HG03521 (cell line): ENCODE results near the gene ZFAND3.

Experiments used
- ATAC-seq: cut with Tn5 transposase; IDR thresholded peaks from one replicate; pipeline ENCODE4 v1.9.1; 2021; ENCODE audit warnings: mild to moderate bottlenecking, moderate library complexity; ENCODE audit not compliant: unreplicated experiment

Gene ZFAND3

DNA sequence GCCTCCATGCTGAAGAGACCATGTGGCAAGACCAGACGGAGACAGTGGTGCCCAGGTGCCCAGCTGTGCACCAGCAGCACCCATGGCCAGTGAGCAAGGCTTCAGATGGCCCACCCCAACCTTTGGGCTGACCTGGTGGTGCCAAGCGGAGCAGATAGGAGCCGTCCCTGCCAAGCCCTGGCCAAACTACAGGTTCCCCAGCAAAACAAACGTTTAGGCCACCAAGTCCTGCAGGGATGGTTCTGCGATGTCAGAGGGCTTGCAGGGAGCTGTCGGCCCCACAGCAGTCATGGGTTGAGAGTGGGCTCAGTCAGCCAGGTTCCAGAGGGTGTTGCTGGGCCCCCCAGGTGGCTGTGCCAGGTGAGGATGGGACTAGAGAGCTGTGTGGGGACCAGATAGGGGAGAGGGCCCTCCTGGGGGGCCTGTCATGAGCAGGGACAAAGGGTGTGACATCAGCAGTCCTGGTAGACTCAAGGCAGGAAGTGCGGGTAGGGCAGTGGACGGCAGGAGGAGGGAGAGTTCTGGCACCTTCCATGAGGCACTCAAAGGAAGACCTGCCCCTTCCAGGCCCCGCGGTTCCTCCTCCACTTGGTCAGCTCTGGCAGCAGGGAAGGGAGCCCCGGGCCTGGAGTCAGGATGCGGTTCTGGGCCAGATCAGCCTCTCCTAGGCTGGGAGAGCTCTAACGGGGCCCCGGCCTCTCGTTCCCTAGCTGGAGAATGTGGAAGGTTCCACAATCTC is 342.4 kb downstream of the ZFAND3 start:
- no peak for ATAC-seq

DNA sequence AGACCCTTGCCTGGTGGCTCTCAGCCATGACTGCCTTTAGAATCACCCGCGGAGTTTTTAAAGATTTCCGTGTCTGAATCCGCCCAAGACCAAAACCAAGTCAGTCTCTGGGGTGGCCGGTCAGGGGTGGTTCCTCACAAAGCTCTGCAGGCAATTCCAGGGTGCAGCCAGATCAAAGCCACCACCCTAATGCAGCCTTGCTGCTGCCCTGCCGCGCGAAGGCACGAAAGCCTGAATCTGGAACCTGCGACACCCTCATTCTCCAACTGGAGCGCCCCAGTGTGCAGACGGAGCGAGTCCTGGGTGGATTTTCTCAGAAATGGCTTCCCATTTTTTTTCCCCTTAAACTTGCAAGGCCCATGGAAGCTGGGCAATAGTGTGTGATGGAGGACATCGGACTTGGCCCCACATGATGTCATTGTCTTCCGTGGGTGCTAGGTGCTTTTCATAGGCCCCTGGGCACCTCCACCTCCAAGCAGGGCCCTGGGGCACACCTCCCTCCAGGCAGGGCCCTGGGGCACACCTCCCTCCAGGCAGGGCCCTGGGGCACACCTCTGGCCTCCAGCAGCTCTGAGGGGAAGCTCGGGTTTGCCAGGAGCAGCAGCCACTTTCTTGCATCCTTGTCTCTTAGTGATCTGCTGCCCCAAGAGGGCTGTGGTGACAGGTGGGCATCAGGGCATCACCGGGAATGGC is 343.1 kb downstream of the ZFAND3 start:
- ATAC-seq, result no peak

DNA sequence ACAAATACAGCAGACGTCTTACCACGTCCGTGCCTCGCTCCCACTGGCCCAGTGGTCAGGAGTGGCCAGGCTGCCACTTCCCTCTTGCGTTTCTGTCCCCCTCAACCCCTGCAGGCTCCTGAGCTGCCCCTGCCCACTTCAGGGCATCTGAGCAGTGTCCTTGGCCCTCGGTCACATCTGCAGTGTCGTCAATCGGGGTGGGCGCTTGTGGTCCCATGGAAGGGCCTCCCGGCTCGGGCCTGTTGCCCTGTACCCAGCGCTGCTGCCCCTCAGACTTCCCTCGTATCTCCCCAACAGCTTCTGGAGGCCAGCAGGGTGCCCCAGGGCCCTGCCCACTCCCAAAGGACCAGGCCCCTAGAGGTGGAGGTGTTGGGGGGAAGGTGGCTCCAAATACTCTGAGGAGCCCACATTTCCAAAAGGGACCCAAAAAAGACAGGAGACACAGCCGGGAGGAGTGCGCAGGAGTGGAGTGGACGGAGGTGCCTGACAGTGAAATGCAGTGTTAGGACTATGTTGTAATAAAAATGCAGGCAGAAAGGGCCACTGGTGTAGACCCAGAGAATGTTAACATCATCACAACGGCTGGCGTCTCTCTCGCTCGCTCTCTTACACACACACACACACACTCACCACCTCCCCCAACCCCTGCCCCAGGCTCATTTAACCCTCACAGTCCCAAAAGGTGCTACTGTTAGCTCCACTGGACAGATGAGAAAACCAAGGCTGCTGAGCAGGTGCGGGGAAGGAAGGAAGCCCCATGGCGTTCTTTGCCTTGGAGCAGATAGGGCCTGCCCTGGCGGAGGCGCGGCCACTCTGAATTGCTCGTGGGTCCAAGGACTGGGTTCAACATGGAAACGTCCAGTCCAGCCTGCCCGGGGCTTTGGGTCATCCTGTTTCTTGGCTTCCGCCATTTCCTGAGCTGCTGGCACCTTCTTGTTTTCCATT is 343.9 kb downstream of the ZFAND3 start:
- no peak for ATAC-seq

DNA sequence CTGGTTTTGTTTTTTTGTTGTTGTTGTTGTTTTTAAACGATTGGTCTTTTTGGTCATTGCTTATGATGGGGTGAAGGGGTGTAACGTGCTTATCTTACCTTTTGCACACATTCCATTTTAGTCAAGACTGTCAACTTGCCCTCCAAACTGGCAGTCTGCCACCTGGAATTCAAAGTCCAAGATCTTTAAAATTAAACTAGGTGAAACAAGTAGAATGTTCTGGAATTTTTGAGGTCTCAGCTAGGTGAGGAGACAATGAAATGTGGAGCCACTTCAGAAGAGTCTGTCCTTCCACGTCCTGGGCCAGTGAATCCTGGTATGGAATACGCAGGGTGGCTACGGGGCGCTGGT is 344.6 kb downstream of the ZFAND3 start:
- no peak for ATAC-seq

DNA sequence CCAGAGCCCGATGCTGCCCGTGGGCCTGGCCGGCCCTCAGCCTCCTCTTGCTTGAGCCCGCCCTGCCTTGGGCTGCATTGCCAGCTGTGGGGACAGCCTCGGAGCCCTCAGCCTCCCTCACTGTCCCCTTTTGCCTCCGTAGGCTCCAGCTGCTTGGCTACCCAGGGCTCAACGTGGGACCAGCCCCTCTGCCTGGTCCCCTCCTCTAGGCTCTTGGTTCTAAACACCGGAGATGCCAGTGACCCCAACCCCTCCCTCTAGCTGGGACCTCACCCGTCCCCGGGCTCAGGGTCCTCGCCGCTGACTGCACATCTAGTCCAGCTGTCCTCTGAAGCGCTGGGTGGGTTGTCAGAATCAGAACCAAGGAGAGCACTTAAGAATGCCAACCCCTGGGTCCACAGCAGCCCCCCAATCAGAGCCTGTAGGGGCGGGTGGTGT is 345.2 kb downstream of the ZFAND3 start:
- no peak for ATAC-seq

DNA sequence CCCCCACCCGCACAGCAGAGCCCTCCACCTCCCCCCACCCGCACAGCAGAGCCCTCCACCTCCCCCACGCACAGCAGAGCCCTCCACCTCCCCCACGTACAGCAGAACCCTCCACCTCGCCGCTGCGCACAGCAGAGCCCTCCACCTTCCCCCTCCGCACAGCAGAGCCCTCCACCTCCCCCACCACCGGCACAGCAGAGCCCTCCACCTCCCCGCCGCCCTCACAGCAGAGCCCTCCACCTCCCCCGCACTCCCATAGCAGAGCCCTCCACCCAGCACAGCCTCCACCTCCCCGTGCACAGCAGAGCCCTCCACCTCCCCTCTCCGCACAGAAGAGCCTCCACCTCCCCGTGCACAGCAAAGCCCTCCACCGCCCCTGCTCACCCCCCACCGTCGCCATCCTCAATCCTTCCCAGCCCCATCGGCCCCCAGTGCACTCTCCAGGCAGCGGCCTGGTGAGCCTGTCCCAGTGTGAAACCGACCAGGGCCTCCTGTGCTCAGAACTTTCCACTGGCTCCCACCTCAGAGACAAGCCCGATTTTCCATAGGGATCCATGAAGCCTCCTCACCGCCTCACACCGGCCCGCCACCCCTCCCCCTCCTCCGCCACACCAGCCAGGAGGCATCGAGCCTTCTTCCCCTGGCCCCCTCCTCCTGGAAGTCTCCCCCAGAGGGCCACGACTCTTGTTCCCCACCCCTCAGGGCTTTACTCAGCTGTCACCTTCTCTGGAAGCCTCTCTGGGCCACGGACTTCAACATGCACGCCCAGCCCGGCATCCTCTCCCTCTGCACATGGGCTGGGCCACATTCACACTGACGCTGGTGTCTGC is 347.1 kb downstream of the ZFAND3 start:
- ATAC-seq, result no peak

DNA sequence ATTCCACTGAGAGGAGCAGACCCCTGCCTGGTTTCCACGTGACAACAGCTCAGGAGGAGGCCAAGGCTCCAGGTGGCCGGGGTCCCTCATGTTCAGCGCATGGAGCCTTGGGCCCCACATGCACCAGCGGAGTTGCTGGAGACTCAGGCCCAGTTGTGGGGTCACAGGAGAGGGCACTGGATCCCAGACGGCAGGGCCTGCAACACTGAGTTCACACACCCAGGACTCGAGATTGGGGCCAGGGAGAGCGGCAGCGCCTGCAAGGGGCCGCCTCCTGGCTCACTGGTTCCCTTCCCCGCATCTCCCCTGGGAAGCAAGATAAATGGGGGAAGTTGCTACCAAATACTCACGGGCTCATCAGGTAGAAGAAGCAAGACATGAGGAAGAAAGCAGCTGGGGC is 348.1 kb downstream of the ZFAND3 start:
- ATAC-seq, result no peak

DNA sequence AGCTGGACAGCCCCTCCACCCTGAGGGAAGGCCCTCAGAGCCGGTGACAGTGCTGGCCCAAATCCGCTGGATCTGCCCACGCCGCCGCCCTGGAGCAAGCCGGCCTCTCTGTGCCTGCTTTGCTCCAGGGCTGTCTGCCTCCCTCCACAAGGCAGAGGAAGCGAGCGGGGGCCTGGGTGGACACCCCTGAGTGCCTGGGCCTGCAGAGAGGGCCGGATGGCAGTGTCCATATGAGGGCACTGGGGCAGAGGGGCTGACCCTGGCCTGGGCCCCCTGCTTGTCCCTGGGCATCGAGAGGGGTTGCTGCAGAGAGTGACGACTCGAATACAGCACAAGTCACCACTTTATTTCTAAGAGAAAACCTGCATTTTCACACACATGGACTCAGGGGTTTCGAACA is 348.6 kb downstream of the ZFAND3 start:
- no peak for ATAC-seq

DNA sequence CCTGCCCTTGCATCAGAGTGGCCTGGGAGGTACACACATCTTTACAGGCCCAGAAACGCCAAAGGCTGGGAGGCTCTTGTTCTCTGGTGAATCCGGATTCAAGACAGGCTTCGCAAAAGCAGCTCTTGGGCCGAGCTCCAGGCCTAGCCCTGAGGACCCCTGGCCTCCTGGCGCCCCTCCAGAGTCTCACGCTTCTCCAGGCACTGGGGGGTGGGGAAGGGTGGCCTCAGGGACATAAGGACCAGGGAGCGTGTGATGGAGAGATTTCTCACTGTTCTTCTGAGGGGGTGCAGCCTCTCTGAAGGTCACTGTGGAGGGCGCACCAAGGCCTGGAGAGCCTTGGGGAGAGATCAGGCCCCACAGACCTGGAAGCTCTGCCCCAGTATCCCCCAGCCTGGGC is 349.2 kb downstream of the ZFAND3 start:
- no peak for ATAC-seq

DNA sequence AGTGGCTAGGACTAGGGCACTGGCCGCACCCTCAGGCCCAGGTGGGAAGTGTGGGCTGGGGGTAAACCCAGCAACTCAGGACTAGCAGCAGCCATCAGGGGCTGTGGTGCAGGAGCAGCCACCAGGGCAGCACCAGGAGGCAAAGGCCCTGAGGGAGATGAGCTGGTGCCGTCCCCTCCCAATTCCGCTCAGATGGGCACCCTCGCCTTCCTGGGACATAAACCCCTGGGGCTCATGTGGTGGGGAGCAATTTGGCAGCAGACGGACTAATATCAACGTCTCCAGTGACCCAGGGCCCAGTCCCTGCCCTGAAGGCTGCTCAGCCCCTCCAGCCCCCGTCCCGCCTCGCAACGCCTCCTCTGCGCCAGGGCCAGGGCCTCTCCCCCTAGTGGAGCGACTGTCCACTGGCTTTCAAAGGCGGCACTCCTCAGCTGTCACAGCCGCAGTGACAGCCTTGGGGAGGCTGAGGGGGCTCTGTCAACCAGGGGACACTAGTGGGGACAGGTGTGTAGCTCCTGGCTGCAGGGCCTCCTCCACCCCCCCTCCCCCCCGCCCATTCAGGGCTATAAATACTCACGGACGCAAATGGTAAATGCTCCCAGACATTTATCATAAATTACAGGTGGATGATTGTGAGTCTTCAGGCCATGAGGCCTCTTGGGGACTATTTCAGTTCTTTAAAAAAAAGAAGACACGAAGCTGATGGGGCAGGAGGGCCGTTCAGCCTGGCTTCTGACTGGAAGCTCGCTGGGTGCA is 349.9 kb downstream of the ZFAND3 start:
- ATAC-seq, result no peak

DNA sequence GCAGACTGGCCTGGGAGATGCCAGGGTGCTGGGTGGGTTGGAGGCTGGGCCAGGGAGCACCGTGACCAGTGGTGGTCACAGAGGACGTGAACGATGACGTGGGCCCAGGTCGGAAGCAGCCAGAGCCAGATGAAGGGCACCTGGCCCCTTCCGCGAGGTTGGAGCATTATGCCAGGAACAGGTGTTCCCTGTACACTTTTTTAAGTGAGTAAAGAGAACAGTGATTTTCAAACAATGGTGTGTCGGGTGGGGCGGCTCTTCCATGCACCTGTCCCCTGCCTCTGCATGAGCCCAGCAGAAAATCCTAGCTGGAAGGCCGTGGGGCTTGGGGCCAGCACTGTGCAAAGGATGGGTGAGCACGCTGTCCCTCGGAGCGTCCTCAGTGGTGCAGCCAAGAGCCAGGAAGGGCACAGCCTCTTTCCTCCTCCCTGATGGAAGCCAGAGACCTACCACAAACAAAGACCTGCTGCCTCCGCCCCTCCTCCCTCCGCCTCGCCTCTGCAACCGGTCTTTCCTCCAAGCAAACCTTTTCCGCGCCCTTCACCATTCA is 350.5 kb downstream of the ZFAND3 start:
- no peak for ATAC-seq

DNA sequence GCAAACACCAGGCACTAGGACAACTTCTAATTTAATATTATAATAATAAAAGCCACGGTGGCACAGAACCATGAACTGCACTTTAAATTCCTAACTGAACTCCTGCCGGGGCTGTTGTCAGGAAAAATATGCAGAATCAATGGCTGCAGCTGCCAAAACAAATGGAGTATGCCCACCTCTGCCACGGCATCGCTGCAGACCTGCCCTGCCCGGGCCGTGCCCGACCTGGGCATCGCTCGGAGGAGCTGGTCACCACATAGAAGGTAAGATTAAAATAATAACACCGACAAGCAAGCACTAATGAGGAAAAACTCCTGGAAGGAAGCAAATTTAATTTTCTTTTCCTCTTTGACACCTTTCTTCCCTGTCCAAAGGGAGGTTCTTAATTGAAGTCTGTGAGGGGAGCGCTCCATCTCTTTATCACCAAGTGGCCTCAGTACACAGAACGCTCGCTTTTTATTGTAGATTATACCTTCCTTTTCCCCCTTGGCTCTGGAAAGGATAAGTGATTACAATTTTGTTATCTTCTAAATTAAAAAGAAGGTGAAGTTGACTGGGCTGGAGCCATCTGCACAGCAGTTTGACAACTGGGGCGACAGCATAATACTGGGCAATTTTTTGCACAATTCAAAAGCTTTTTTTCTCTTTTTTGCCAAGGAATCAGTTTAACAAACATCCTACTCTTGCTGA is 351.3 kb downstream of the ZFAND3 start:
- ATAC-seq, result no peak

DNA sequence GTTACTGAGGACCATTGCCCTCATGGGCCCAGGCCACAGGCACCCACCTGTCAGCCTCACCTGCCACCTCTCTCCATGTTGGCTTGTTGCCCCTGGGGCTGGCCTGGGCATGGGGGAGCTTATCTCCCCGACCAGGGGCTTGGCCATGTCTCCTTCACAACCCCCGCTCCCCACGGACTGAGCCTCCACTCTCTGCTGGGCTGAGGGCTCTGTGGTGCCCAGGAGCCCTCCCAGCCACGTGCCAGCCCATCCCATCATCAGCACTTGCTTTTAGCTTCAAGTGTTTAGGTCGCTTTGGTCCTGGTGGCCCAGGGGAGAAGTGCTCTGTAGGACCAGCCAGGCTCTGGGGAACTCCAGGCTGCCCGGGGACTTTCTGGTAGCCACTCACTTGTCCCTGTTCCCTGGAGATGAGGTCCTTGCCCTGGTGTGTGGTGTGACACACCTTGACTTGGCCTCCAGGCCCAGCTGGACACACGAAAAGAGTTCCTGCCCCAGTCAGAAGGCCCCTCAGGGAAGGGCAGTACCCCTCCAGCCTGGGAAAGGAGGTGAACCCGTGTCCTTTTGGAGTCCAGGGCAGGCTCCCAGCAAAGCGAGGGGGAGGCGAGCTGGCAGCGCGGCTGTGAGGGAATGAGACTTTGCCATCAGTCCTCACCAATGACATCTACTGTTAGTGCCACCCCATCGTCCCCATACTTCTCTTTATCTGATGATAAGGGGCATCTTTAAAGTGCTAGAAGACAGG is 352.6 kb downstream of the ZFAND3 start:
- no peak for ATAC-seq

DNA sequence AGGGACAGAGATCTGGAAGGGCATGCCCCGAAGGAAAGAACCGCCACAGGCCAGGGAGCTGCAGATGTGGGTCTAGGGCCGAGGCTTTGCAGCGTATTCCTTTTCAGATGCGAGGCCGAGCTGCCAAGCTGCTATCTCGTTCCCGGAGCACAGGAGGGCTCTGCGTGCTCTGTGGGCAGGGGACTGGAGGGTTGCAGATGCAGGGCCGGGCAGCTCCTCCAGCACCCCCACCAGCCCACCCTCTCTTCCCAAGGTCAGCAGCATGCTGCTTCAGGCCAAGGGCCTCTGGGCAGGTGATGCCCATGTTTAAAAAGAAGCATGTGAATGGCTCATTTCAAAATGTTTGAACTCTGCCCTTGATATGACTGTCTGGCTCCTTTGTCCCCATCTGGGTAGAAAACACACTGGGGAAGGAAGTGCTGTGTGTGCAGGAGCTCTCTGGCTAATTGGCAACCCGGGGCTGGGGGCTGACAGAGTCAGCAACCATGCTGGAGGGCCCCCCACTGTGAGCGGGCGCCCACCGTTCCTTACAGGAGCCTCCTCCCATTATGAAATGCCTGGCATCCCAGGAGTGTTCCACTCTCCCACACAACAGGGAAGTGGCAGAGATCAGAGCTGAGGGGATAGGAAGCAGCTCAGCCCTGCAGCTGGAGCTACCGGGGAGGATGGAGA is 353.3 kb downstream of the ZFAND3 start:
- no peak for ATAC-seq

DNA sequence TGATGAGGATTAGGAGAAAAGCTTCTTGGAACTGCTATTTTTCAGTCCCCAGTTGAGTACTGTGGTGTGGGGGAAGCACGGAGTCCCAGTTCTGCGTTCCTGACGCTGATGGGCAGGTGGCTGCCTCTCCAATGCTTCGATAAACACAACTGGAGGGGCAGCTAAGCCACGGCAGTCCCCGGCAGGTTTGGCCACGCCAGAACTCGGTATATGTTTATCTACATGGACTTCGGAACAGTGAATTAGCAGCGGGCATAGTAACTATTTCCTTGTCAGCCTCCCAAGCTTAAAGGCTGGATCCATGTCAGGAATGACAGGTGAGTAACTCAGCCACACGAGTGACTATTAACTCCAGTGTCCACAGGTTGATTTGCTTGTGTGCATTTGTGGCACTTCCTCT is 354.4 kb downstream of the ZFAND3 start:
- no peak for ATAC-seq

DNA sequence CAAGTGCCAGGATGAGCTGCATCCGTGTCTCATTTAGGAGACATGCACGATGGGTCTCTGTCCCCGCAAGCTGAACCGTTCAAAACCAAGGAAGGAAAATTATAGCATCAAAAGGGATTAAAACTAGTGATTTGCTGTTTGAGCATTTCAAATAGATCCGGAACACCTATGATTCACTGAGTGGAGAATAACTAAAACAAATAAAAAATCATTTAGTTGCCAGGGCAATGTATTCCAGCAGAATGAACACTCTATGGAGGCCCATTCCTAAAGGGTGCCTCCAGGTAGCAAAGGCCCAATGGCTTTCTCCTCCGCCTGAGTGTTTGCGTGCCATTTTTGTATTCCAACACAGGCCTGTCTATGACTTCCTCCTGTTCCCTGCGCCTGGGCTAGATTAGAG is 354.8 kb downstream of the ZFAND3 start:
- no peak for ATAC-seq

DNA sequence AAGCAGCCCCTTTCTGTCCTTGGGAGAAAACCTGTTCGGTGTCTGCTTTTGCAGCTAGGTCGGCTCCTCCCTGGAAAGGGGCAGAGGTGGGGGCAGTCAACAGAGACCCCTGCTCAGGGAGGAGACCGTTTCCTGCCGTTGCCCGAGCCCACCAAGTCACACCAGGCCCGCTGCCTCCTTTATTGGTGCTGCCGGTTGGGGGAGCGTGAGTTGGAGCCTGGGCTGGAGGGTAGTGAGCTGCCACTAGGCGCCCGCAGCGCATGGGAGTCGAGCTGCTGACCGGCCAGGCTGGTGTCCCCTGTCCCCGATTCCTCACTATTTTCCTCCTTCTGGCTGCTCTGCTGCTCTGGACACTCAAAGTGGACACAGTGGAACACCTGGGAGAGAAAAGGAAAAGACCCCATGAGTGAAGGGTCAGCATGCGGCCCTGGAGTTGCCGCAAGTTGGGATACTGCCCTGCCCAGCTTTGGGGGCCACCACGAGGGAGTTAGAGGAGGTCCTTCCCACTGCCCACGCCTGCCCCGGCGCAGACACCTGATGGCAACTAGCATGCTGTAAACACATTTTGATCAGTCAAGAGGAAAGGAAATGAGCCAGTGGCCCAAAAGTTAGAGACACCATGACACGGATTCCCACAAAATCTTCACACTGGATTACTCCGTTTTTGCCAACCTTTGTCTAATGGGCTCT is 355.4 kb downstream of the ZFAND3 start:
- no peak for ATAC-seq
